ENCODE results near the gene HYDIN.
"Not testable (repeated sequence)": the region's sequence is repeated elsewhere in the genome, so short reads cannot be mapped to it uniquely, and the experiment has no call there.

The HYDIN gene

DNA sequence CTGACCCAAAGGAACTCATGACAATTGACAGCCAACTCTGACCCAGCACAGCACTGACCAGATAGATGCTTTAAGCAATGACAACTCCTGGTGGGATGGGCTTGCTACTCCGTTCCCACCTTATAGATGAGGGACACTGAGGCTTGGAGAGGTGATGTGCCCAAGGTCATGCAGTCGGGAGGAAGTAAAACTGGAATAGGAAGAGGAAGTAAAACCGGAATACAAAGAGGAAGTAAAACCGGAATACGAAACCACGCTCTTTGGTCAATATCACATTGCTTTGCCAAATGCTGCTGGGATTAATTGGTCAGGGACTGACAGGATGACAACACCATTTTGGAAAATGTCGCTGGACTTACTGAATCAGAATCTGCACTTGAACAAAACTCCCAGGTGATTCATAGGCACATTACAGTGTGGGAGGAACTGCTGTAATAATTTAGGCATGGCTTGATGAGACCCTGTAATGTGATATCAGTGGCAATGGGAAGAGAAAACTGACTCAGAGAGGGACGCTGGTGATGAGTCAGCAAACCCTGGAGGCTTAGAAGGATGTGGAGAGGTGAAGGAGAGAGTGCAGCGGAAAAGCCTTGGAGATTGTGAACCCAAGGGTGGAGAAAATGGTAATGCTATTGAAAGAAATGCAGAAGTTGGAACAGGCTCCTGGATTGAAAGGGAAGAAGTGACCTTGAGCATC, 243.4 kb downstream of the HYDIN start:
- not testable (repeated sequence) for DNase-seq

DNA sequence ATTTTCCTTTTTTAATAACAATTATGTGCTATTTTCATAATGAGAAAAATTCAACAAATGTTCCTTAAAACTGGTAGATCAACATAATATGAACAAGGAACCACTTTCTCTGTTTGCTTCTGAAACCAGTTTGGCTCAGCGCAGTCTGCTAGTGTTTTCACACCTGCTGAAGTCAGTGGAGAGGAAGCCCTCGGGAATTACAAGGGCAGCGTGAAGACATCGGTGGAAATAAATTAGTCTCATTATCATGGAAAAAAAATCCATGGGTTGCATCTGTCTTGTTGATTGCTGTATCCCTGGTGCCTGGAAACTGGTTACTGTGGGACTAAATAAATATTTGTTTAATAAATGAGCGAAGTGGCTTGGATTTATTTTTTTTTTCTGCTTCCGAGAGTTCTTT, 245.8 kb downstream of the HYDIN start:
- DNase-seq, result peak; percentile 57

DNA sequence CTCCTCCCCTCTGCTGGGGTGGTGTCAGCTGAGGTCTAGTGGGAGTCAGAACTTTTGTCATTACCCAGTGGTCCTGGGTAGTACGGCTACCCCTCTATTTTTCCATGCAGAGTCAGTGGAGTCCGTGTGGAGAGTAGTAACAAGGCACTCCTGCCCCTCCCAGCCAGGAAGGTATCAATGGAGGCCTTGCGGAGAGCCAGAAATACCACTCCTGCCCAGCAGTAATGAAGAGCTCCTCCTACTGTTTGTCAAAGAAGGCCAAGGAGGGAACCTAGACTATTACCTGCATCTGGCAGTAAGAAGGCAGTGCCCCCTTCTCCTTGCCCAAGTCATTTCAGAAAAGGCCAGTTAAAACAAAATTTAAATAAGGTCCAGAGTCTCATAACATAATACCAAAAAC, 262.2 kb downstream of the HYDIN start:
- not testable (repeated sequence) for DNase-seq

DNA sequence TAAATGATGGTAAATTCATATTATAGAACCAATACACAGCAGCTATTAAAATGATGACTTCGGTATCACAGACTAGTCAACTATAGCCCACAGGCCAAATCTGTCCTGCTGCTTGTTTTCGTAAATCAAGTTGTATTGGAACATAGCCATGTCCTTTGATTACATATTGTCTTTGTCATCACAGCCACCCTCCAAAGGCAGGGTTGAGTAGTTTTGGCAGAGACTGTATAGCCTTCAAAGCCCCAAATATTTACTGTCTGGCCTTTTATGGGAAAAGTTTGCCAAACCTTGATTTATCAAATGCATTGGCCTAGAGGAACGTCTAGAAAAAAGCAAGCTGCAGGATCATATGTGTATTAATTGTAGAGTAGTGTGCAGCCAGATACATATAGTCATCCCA, 270.4 kb downstream of the HYDIN start:
- not testable (repeated sequence) for DNase-seq

DNA sequence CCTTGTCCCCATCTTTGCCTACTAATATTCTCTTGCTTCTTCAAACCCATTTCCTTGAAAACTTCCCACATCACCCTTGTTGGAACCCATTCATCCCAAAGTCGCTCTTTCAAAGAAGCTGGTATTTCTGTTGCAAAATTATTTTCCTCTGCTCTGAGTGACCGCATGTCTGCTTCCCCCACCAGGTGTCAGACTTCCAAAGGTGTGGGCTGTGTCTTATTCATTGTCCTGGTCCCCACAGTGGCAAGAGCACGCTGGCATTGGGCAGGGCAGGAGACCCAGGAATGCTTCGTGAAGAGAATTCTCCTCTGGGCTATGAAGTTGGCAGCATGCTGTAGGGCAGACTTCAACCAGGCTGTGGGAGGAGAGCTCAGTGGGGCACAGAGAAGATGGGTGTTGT, 275.6 kb downstream of the HYDIN start:
- DNase-seq, result not testable (repeated sequence)

DNA sequence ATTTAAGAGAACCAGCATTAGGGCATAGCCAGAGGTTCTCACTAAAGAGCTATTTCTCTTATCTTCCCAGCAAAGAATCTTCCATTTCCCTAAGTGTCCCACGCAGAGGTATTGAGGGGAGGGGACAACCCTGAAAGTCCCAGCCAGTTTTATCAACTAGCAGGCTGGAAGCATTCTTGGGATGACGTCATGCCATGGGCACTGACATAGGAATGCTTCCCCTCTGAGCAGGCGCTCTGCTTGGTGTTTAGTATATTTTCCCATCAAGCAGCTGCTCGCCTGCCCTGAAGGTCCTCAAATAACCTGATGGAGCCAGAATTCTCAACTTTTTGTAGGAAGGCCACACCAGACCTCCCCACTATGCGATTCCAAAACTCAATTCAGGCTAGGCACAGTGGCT, 276.7 kb downstream of the HYDIN start:
- DNase-seq, result not testable (repeated sequence)

DNA sequence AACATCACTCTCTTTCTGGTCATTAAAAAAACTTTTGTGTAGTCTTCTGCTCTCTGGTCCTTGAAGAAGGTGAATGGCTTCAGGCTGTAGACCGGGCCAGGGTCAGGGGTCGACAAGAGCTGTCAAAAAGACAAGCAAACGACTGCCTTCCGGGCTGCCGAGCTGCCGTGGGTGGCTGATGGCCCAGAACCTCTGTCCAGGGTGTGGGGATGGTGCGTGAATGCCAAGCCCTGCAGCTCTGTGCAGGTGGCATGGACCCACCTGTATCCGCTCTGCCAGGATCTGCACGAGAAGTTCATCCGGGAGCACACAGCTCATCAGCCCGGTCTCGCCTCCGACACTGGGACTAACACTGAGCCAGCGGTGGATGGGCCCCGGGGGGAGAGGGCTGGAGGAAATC, 287.0 kb downstream of the HYDIN start:
- not testable (repeated sequence) for DNase-seq

DNA sequence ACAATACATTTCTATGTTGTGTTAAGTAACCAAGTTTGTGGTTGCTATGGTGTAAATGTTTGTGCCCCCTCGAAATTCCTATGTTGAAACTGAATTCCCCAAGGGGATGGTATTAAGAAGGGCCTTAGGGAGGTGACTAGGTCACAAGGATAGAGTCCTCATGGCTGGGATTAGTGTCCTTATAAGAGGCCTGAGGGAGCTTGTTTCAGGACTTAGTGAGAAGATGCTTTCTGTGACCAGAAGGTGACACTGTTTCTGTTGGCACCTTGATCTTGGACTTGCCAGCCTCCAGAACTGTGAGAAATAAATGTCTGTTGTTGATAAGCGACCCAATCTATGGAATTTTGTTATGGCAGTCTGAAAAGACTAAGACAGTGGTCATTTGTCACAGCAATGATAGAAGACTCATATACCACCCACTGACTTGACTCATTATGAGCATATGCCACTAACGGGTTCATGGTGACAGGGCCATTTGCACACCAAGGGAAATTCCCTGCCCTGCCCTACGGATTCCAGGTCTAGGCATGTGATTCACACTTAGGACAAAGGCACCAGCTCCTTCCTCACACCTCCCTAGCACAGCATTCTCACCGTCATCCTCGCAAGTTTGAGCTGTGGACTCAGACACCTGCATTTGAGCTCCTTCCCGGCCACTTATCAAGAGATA, 290.7 kb downstream of the HYDIN start:
- DNase-seq, result not testable (repeated sequence)

DNA sequence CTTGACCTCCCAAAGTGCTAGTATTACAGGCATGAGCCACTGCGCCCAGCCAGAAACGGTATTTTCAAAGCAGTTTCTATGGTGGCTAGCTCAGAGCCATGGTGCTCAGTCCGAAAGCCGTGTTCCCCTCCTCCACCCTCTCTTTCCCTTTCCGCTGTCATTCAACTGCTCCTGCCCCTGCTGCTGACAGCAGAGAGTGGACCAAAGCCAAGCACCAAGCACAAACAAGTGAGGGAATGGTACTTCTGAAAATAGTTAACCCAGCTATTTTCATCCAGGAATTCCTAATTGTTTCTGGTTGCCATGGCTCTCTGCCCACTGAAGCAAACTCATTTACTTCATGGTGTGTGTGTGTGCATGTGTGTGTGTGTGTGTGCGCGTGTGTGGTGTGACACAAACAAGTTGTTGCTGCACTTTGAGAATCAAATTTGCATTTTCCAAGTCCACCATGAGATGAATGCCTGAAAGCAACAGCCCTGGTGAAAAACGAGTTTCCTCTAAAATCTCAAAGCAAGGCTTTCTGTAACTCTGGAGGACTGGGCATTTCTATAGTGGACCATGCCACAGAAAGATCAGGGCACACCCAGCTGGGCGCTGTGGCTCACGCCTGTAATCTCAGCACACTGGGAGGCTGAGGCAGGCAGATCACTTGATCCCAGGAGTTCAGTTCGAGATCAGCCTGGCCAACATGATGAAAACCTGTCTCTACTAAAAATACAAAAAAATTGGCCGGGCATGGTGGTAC, 293.6 kb downstream of the HYDIN start:
- DNase-seq, result not testable (repeated sequence)

DNA sequence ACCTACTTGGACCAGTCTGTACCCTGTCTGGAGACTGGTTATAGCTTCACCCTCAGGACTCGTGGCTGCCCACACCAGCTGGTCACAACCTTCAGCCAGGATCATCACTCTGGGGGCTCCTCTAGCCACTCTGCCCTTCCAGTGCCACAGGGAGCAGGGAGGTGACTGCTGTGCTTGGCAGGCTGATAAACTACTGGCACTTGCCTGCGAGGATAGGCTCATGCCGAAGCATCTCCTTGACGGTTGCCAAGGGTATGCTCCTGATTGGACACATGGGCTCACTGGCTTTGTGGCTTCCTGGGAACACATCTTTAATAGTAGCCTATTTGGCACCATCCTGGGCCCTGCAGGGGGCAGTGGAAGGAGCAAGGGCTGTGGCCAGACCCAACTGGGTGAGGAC, 295.2 kb downstream of the HYDIN start:
- not testable (repeated sequence) for DNase-seq

DNA sequence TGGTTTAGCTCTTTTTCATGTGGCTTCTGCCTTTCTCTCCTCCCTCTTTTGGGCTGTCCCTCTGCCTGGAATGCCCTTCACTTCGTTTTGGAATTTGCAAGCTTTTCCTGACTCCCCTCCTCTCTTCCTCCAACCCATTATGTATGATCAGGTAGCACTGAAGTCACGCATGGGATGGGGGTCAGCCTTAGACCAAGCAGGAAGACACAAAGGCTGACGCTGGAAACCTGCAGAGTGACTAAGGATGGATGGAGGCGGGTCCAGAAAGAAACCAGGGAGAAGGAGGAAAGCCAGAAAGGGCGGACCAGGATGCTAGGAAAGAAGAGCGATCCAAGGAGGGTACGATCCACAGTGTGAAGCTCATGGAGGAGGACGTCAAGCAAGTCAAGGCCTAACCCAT, 296.8 kb downstream of the HYDIN start:
- not testable (repeated sequence) for DNase-seq

DNA sequence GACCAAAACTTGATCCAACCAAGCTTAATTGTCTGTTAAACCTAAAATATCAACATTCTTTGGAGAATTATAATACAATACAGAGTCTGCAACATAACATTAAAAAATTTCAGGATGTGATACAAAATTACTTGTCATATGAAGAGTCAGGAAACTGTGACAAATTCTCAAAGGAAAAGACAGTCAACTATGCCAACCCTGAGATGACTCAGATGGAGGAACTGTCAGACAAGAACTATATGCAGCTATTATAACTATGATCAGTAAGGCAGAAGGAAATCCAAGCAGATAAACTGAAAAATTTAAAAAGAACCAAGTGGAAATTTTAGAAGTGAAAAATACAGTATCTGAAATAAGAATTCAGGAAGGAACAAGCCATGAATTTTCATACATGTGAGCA, 299.8 kb downstream of the HYDIN start:
- not testable (repeated sequence) for DNase-seq

DNA sequence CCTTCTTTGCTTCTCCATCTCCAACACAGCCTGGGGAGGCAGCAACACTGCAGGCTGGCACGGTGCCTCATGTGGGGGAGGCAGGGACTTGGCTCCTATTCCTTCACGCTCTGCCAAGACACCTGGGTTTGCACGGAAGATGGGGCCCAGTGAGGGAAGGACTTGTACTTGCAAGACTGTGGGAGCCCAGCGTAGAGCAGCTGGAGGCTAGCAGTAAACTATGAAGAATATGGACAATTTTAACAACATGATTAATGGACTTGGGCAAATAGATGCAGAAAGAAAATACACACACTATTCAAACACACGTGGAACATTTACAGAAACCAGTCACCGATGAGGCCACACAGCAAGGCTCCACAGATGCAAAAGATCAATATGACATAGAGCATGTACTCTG, 308.4 kb downstream of the HYDIN start:
- DNase-seq, result peak; percentile 53

DNA sequence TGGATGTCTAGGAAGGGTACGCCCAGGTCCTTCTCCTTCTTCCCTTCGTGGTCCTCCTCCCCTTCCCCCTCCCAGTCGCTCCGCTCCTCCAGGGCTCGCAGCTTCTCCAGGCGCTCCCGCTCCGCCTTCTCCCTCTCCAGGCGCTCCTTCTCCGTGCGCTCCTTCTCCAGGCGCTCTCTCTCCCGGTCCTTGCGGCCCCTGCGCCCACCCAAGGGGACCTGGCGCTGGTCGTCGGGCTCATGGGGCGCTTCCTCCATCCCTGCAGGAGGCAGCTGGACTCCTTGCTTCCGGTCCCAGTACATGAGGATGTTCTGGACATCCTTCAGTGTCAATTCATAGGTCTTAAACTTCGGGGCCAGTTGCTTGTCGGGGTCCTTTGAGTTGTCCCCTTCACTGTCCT, 309.9 kb downstream of the HYDIN start:
- DNase-seq, result not testable (repeated sequence)

DNA sequence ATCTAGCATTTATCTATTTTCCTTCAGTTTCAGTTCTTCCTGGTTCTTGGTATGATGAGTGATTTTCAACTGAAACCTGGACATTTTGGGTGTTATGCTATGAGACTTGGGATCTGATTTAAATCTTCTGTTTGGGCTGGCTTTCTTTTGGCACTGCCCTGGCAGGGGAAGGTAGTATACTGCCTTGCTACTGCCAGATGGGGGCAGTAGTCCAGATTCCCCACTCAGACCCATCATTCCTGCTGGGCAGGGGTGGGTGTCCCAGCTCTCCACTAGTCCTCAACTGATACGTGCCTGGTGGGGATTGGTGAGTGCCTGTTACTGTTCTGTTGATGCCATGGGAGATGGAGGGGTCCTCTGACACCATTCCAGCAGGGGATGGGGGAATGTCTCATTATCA, 342.3 kb downstream of the HYDIN start:
- not testable (repeated sequence) for DNase-seq

DNA sequence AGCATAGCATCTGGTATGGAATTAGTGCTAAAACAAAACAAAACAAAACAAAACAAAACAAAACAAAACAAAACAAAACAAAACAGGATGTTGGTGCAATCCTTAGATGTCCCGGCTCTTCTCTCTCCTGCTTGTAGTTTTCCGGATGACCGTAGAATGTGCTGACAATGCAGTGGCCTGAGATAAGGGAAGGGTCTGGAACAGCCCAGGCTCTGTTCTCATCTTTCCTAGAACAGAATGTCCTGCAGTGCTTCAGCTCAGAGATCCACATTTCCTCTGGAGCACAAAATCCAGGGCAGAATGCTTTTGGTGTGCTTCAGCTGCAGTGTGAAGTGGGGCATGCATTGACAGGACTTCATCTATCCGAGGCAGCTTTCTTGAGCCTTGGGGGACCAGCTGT, 345.9 kb downstream of the HYDIN start:
- DNase-seq, result not testable (repeated sequence)

DNA sequence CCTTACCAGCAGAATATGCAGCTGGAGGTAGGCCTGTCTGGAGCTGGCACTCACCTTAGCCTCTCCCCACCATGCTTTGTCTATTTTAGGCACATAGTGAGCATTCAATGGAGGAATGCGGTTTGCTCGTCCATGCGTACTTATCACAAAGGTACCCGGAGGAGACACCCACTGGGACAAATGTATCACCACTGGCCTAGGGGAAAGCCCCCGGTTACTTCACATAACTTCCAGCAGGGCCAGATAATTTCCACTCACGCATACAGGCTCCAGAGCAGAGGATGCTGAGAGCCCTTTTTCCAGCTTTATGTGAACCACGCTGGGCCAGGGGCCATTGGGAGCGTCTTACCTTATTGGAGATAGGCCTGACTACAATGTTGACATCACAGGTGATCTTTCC, 348.2 kb downstream of the HYDIN start:
- not testable (repeated sequence) for DNase-seq

DNA sequence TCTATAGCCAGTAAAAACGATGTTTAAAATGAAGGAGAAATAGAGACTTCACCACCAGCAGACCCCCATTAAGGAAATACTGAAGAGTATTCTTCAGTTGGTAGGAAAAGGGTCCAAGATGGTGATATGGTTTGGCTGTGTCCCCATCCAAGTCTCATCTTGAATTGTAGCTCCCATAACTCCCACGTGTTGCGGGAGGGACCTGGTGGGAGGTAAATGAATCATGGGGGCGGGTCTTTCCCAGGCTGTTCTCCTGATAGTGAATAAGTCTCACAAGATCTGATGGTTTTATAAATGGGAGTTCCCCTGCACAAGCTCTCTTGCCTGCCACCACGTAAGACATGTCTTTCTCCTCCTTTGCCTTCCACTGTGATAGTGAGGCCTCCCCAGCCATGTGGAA, 352.6 kb downstream of the HYDIN start:
- not testable (repeated sequence) for DNase-seq

DNA sequence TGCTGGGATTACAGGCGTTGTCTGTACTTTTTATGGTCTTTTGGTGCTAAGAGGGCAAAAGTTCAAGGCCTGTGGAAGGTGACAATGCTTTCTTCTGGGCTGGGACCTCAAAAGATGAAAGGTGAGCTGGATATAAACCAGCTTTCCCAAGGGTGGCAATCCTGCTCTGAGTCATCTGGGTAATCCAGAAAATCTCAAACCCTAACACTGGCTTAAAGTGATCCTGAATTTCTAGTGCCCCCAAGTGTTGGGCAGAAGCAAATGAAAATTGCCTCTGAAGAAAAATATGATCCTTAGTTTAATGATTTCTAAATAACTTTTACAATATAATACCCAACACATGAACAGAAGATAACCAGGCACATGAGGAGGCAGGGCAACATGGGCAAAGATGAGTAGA, 354.1 kb downstream of the HYDIN start:
- not testable (repeated sequence) for DNase-seq

DNA sequence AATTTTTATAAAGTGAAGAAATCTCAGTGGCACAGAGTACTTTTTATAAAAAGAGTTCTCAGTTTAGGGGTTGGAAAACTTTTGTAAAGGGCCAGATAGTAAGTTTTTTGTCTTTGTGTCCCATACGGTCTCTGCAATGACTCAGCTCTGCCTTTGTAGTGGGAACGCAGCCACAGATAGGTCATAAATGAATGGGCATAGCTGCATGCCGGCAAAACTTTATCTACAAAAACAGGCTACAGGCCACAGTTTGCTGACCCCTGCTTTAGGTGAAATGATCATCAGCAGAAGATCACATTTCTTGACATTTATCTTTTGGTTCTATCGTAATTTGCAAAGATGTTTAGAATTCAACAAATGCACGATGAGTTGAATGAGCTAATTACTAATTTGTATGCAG, 365.8 kb downstream of the HYDIN start:
- DNase-seq, result not testable (repeated sequence)

DNA sequence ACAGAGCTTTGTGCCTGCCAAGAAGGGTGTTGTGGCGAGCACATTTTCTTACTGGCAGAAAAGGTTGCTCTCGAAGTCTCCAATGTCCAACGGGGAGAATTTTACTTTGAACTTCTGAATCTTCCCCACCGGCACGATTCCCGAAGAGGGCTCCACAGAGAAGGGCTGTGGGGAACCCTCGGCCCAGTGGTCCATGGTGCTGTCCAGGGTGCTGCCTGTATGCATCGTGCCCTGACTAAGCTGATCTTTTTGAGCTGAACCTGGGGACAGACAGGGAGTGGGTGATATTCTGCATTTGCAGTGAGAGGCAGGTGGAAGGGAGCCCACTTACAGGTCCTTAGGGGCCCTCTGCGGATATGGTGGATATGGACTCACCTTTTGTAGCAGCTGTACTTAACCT, 368.5 kb downstream of the HYDIN start:
- not testable (repeated sequence) for DNase-seq

DNA sequence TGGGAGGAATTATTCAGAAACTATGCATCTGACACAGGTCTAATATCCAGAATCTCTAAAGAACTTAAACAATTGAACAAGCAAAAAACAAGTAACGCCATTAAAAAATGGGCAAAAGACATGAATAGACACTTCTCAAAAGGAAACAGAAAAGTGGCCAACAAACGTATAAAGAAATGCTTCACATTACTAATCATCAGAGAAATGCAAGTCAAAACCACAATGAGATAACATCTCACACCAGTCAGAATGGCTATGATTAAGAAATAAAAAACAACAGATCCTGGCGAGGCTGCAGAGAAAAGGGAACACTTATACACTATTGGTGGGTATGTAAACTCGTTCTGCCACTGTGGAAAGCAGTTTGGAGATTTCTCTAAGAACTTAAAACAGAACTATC, 379.2 kb downstream of the HYDIN start:
- DNase-seq, result not testable (repeated sequence)

DNA sequence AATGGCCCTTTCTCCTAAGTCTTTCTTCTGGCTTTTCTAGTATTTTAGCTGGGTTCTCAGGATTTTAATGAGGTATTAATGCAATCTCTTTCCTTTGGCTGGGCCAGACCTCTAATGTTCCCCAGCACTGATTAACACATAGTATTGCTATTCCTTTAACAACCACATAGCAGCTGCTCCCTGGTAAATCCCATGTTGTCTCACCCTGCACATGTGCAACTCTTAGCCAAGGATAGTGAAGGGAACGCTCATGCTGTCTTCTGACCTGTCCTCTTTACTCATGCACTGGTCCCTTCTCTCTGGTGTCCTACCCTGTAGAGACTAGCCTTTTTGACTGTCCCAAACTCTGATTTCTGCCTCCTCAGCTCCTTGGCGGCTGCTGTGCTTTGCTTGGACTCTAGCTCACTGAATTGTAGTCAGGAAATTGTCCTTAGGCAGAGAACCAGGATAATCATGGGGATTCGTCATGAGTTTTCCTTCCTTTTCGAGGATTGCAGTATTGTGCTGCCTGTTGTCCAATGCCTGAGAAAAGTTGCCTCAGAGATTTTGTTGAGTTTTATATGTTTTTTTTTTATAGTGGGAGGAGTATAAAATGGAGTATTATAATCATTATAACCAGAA, 406.9 kb downstream of the HYDIN start:
- DNase-seq, result not testable (repeated sequence)

Data from NCI-H146 (cell line).